ENCODE results near the gene TAF11. TPM values are rescaled to one million over a fixed set of nuclear protein-coding genes. Genes with fewer than 3 reads are reported as not detected.
"Not testable (repeated sequence)": the region's sequence is repeated elsewhere in the genome, so short reads cannot be mapped to it uniquely, and the experiment has no call there.

Gene TAF11
- 43.8 and 46.4 TPM in 2 replicates for total RNA-seq (2014; rRNA removed; shearing (Covaris generic); ENCODE audit: low replicate concordance)

- peak; percentile 86 for DNase-seq (ENCODE audit: low read depth)
- in situ Hi-C loops (cut with HindIII; ENCODE audit: low pct_unique_long_range_greater_than_20kb, low sequenced_read_pairs) = no loop called here
These were observed at the start of gene TAF11 for GRCh38 chr6:34887753-34888513. Gene TAF11 (minus strand): TSS chr6:34888042. CDS start chr6:34887957, 85 bp downstream.

- no peak for DNase-seq (ENCODE audit: low read depth)
- in situ Hi-C loops (cut with HindIII; ENCODE audit: low pct_unique_long_range_greater_than_20kb, low sequenced_read_pairs) = no loop called here
These were observed 46.7 kb upstream of the TAF11 start for GRCh38 chr6:34934516-34934915.

- in situ Hi-C loops (cut with HindIII; ENCODE audit: low pct_unique_long_range_greater_than_20kb, low sequenced_read_pairs); DNase-seq (ENCODE audit: low read depth): not testable (repeated sequence)
These were observed 44.4 kb upstream of the TAF11 start for GRCh38 chr6:34932202-34932601.

GRCh38 chr6:34930221-34930620 is 42.4 kb upstream of the TAF11 start:
- in situ Hi-C loops (cut with HindIII; ENCODE audit: low pct_unique_long_range_greater_than_20kb, low sequenced_read_pairs) = no loop called here
- DNase-seq (ENCODE audit: low read depth) = no peak

GRCh38 chr6:34929241-34929978 is 41.6 kb upstream of the TAF11 start:
- no peak for DNase-seq (ENCODE audit: low read depth)
- in situ Hi-C loops (cut with HindIII; ENCODE audit: low pct_unique_long_range_greater_than_20kb, low sequenced_read_pairs) = no loop called here

GRCh38 chr6:34928695-34929094 is 40.9 kb upstream of the TAF11 start:
- DNase-seq (ENCODE audit: low read depth) = no peak
- in situ Hi-C loops (cut with HindIII; ENCODE audit: low pct_unique_long_range_greater_than_20kb, low sequenced_read_pairs) = no loop called here

GRCh38 chr6:34928220-34928619 is 40.4 kb upstream of the TAF11 start:
- in situ Hi-C loops (cut with HindIII; ENCODE audit: low pct_unique_long_range_greater_than_20kb, low sequenced_read_pairs) = no loop called here

GRCh38 chr6:34926655-34927054 is 38.8 kb upstream of the TAF11 start:
- DNase-seq (ENCODE audit: low read depth) = no peak
- in situ Hi-C loops (cut with HindIII; ENCODE audit: low pct_unique_long_range_greater_than_20kb, low sequenced_read_pairs) = no loop called here

More at GRCh38 chr6:34928220-34928619, 40.4 kb upstream of the TAF11 start:
- no peak for DNase-seq (ENCODE audit: low read depth)

GRCh38 chr6:34924831-34925625 is 37.2 kb upstream of the TAF11 start:
- in situ Hi-C loops (cut with HindIII; ENCODE audit: low pct_unique_long_range_greater_than_20kb, low sequenced_read_pairs) = no loop called here
- peak; percentile 35 for DNase-seq (ENCODE audit: low read depth)

- peak; percentile 78 for DNase-seq (ENCODE audit: low read depth)
- in situ Hi-C loops (cut with HindIII; ENCODE audit: low pct_unique_long_range_greater_than_20kb, low sequenced_read_pairs) = no loop called here
These were observed 34.4 kb upstream of the TAF11 start for GRCh38 chr6:34922177-34922663.

- no peak for DNase-seq (ENCODE audit: low read depth)
- in situ Hi-C loops (cut with HindIII; ENCODE audit: low pct_unique_long_range_greater_than_20kb, low sequenced_read_pairs) = no loop called here
These were observed 32.3 kb upstream of the TAF11 start for GRCh38 chr6:34920097-34920496.

- DNase-seq (ENCODE audit: low read depth) = no peak
- in situ Hi-C loops (cut with HindIII; ENCODE audit: low pct_unique_long_range_greater_than_20kb, low sequenced_read_pairs) = no loop called here
These were observed 31.8 kb upstream of the TAF11 start for GRCh38 chr6:34919651-34920050.

- in situ Hi-C loops (cut with HindIII; ENCODE audit: low pct_unique_long_range_greater_than_20kb, low sequenced_read_pairs) = no loop called here
- no peak for DNase-seq (ENCODE audit: low read depth)
These were observed 29.9 kb upstream of the TAF11 start for GRCh38 chr6:34917626-34918285.

GRCh38 chr6:34916348-34916967 is 28.6 kb upstream of the TAF11 start:
- DNase-seq (ENCODE audit: low read depth) = no peak
- in situ Hi-C loops (cut with HindIII; ENCODE audit: low pct_unique_long_range_greater_than_20kb, low sequenced_read_pairs) = no loop called here

- in situ Hi-C loops (cut with HindIII; ENCODE audit: low pct_unique_long_range_greater_than_20kb, low sequenced_read_pairs) = no loop called here
These were observed 26.5 kb upstream of the TAF11 start for GRCh38 chr6:34914358-34914757.

GRCh38 chr6:34912715-34913464 is 25.0 kb upstream of the TAF11 start:
- in situ Hi-C loops (cut with HindIII; ENCODE audit: low pct_unique_long_range_greater_than_20kb, low sequenced_read_pairs) = no loop called here
- DNase-seq (ENCODE audit: low read depth) = peak; percentile 33

More at GRCh38 chr6:34914358-34914757, 26.5 kb upstream of the TAF11 start:
- no peak for DNase-seq (ENCODE audit: low read depth)

- in situ Hi-C loops (cut with HindIII; ENCODE audit: low pct_unique_long_range_greater_than_20kb, low sequenced_read_pairs) = no loop called here
- DNase-seq (ENCODE audit: low read depth) = no peak
These were observed 24.0 kb upstream of the TAF11 start for GRCh38 chr6:34911822-34912221.
